HL-60/S4 treated with phorbol 12-myristate 13-acetate at 8.2 ng/mL for 4 days and 3 days (cell line): ENCODE measurements around the gene DNER.
"Not testable (repeated sequence)": the region's sequence is repeated elsewhere in the genome, so short reads cannot be mapped to it uniquely, and the experiment has no call there.

Source experiments
- in situ Hi-C: fragments of 300-500 bp; cut with MboI; formaldehyde crosslinking; loops from 2 replicates; pipeline ENCODE4 v1.15.0; 2022; ENCODE audit warnings: low sequenced_read_pairs

DNER gene

DNA sequence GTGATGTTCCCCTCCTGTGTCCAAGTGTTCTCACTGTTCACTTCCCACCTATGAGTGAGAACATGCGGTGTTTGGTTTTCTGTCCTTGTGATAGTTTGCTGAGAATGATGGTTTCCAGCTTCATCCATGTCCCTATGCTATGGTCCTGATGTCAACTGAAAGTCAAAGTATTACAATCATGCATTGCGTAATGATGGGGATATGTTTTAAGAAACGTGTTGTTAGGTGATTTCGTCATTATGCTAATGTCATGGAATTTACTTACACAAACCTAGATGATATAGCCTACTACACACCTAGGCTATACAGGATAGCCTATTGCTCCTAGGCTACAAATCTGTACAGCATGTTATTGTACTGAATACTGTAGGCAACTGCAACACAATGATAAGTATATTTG, 207.7 kb downstream of the DNER start:
- in situ Hi-C loops = not testable (repeated sequence)

- in situ Hi-C loops = no loop called here
These were observed 213.1 kb downstream of the DNER start for GRCh38 chr2:229501051-229501794.

DNA sequence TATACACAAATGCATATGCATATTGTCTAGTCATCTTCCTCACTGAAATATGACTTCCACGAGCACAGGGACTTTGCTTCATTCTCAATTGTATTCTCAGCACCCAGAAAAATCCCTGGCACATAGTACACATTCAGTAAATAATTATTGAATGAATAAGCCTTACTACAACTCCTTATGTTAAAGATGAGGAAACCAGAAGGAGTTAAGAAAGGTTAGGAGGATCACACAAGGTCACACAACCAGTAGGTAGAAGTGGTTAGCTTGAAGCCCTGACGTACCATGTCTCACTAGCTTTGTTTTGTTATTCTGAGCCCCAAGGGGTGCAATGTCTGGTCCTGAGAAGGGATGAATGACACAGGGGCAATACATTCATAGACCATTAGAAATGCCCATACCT, 222.3 kb downstream of the DNER start:
- in situ Hi-C loops = no loop called here

DNA sequence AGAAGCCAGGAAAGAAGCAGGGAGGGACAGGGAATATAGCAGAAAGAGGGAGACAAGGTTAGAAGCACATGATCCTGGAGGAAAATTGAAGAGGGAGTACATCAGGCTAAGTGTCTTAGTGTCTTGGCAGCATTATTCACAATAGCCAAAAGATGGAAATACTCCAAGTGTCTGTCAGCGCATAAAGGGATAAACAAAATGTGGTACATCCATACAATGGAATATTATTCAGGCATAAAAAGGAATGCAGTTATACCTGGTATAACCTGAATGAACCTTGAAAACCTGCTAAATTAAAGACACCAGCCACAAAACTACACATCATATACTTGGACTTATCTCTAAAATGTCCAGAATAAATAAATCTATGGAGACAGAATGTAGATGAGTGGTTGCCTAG, 224.2 kb downstream of the DNER start:
- in situ Hi-C loops = no loop called here

- in situ Hi-C loops = no loop called here
These were observed 225.3 kb downstream of the DNER start for GRCh38 chr2:229489016-229489415.

DNA sequence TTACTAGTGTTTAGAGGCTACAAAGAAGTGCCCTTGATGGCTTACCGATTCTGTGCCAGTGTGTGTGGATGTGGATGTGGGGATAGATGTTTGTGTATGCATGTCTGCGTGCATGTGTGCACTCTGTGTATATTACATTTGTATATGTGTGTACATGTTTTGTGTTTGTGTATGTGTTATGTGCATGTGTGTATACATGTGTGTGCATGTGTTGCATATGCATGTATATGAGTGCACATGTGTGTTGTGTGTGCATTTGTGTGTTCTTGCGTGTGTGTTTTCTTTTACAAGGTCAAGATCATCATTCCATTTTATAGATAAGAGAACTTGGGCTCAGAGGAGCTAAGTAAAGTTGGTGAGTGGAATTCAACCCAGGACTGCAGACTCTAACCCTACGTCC, 226.1 kb downstream of the DNER start:
- in situ Hi-C loops = no loop called here

DNA sequence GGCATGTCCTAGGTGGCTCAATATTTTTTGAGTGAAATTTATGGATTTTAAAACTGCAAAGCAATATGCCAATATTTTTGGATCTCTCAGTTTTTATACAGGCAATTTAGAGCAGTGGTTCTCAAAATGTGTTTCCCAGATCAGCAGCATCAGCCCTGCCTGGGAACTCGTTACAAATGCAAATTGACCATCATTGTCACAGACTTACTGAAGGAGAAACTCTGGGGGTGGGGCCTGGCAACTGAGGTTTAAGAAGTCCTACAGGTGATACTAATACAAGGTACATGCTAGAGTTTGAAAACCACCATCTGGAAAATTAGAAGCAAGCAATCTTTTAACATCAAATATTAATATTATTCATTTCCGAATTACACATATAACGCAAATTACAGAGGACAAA, 227.7 kb downstream of the DNER start:
- in situ Hi-C loops = no loop called here

GRCh38 chr2:229485857-229486256, 228.5 kb downstream of the DNER start:
- in situ Hi-C loops = no loop called here

DNA sequence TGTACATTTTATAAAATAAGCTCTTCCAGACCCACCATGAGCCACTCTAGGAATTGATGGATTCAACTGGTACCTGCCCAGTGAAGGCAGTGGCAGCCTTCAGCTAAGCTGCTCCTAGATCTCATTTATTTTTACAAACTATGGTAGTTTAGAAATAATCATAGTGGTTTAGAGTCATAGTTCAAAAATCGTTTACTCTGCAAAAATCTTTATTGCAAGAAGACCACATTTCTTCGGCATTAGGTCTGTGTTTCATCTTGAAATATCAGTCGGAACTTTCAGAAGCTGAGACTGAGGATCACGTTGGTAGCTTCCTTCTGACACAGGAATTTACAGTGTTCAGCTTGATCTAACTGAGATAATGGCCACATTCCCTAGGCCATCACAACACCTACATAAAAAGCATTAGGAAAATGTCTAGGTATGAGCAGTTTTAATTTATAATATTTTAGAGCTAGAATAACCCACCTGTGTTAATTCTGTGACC, 237.0 kb downstream of the DNER start:
- in situ Hi-C loops = no loop called here

- in situ Hi-C loops = no loop called here
These were observed 238.6 kb downstream of the DNER start for GRCh38 chr2:229475778-229476177.

DNA sequence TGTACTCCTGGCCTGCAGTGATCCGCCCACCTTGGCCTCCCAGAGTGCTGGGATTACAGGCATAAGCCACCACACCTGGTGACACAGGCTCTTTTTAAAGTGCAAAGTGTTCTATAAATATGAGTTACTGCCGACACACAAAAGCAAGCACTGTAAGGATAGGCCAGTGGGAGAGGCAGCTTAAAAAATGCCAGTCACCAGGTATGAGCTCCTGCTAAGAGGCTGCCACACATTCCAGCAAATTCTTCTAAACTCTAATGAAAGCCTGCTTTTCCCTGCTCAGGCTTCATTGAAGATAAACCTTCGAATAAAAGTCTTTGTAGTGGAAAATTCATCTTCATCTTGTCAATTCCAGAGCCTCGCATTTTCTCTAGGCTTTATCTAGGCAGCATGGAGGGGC, 240.2 kb downstream of the DNER start:
- in situ Hi-C loops = no loop called here

- in situ Hi-C loops = no loop called here
These were observed 243.6 kb downstream of the DNER start for GRCh38 chr2:229470781-229471180.

- in situ Hi-C loops = no loop called here
These were observed 246.6 kb downstream of the DNER start for GRCh38 chr2:229467783-229468182.

DNA sequence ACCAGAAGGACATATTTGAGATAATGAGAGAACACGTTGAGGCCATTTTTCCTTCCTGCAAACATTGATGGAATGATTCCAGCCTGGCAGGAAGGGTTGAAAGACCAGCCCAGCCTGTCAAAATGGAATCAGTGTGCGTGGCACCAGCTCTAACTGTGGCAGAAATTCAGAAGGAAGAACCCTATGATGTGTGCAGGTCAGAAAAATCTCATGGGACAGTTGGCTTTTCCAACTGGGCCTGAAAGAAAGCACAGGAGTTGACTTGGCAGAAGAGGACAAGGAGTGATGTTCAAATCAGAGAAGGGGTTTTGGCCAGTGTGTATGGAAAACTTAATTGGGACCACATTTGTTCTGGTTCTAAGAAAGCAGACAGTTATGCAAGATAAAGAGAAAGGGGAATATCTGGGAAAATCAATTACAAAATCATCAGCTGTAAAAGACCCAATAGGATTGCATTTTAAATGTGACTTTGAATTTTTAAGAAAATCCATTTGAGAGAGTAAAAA, 250.5 kb downstream of the DNER start:
- in situ Hi-C loops = no loop called here

GRCh38 chr2:229462112-229462511, 252.2 kb downstream of the DNER start:
- in situ Hi-C loops = no loop called here

DNA sequence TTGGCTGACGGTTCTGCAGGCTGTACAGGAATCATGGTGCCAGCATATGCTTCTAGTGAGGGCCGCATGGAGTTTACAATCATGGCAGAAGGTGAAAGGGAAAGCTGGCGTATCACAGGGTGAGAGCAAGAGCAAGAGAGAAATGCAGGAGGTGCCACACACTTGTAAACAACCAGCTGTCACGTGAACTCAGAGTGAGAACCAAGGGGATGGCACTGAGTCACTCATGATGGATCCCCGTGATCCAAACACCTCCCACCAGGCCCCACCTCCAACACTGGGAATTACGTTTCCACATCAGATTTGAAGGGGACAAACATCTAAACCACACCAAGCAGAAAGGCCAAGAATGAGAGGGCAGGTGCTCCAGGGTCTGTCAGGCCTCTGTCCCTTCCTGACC, 258.3 kb downstream of the DNER start:
- in situ Hi-C loops = no loop called here

DNA sequence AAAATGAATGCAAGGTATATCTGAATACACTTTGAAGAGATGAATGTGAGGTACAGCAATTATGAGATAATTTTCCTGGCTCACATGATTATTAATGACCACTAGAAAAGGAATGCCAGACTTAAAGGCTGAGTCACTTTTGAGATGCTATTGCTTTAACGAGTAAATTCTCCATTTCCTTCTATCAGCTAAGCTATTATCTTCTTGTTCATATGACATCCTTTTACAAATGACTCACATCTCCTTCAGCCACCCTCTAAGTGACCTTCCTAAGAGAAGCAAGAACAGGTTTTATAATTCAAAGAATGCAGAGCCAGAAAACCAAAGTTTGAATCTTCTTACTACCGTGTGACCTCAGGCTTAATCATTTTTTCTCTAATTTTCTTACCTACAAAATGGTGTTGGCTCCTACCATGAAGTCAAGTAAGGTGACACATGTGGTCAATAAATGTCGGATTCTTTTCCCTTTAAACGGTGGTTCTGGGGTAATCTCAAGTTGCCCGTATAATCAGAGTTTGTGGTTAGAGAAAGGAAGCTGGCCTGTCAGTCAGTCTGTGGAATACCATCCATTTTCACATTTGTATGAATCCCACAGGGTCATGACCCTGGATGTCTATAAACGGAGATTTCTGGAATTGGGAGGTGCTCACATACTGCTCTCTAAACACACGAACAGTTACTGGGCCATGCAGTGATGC, 259.3 kb downstream of the DNER start:
- in situ Hi-C loops = no loop called here

DNA sequence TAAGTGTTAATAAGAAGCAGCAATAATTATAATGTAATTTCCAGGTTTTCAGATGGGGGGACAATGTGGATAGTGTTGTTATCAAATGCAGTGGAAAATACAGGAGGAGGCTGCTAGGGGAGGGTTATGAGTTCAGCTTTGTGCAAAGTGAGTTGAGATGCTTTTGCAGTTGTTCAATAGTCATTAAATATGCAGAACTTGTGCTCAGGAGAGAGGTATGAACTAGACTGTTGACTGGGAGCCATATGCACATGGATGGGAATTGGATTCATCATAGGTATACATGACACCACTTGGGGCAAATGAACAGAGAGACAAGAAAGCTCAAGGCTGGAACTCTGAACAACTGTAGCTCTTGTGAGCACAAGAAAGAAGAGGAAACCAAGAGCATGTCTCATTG, 261.1 kb downstream of the DNER start:
- in situ Hi-C loops = no loop called here

GRCh38 chr2:229451852-229452251, 262.5 kb downstream of the DNER start:
- in situ Hi-C loops = no loop called here

DNA sequence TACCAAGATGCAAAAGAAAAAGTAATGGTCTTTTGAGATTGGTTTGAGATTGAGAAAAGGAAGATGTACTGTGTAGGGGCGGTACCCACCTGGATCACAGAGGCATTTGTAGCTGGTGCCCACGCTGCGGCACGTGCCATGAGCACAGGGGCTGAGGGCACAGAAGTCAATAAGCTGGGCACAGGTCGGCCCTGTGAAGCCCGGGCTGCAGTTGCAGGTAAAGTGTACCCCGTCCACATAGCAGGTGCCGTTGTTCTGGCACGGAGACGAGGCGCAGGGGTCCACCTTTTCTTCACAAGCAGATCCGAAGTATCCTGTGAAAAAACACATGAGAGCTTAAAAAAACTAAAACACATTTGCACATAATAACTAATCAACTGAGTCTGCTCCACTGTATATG, 267.1 kb downstream of the DNER start:
- in situ Hi-C loops = no loop called here

DNA sequence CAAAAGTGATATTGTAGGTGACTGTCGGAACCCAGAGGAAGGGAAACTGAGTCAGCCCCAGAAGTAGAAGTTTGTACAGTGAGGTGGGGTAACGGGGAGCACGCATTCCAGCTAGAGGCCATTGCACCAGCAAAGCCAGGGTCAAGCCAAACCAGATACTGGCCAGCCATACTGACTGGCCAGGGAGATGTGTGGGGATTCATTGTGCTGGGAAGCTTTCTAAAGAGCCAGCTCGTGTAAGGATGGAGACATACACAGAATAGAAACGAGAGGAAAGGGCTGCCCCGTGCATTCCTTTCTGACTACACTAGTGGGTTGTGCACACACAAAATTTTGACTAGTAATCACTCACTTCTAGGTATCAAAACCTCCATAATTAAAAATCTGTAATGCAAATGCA, 268.0 kb downstream of the DNER start:
- in situ Hi-C loops = no loop called here

GRCh38 chr2:229445501-229446211, 268.7 kb downstream of the DNER start:
- in situ Hi-C loops = no loop called here
